Endothelial cell of umbilical vein (primary cell): ENCODE results near the gene NR3C2. TPM values are rescaled to one million over a fixed set of nuclear protein-coding genes. Genes with fewer than 3 reads are reported as not detected.

Source experiments
- BruUV-seq: library from RNA; stranded (reverse); fragments of 400-500 nt; replicated peaks from 2 replicates; lab custom pipeline; 2021; lab: Mats Ljungman, UMichigan
- CTCF ChIA-PET: fragments of 300-600, 350-600 bp; sonication (Branson Sonifier 250); formaldehyde crosslinking; loops from one replicate; lab custom pipeline; 2021; ENCODE audit warnings: antibody characterized with exemption, inconsistent platforms; lab: Charles Lee
- POLR2A ChIA-PET: fragments of 300-600, 350-600 bp; sonication (Branson Sonifier 250); formaldehyde crosslinking; loops from one replicate; lab custom pipeline; 2021; ENCODE audit warnings: antibody characterized with exemption, inconsistent platforms; lab: Charles Lee
- DNase-seq: peaks from one replicate; pipeline ENCODE4 v3.0.0-alpha.2; 2011; ENCODE audit warnings: low read depth, low spot score
- FAIRE-seq: peaks from 2 replicates; lab custom pipeline; 2011; peaks lifted over from hg19 to GRCh38; lab: Jason Lieb, UNC
- H2AFZ ChIP-seq: 2 replicates; pipeline ENCODE4 v1.6.0; 2012; ENCODE audit warnings: low read depth, low read length, control low read depth, inconsistent platforms
- H3K27ac ChIP-seq: 2 replicates; pipeline ENCODE4 v1.5.1; 2011; ENCODE audit warnings: low read depth, mild to moderate bottlenecking, control low read depth, low read length, moderate library complexity; ENCODE audit not compliant: insufficient read depth
- H3K27me3 ChIP-seq, 2 experiments: 2 replicates each; pipeline versions ENCODE4 v1.6.0 to v1.6.1; 2011; ENCODE audit warnings: low read length in 2 of 2, mixed read lengths in 1 of 2; ENCODE audit not compliant: control insufficient read depth in 2 of 2, insufficient read depth in 2 of 2
- H3K36me3 ChIP-seq, 2 experiments: 2 replicates in 1 of 2; 3 replicates in 1 of 2; pipeline ENCODE4 v1.5.1; 2011; ENCODE audit warnings: low read length in 2 of 2, mild to moderate bottlenecking in 1 of 2, moderate library complexity in 1 of 2; ENCODE audit not compliant: control insufficient read depth in 2 of 2, insufficient read depth in 2 of 2; ENCODE audit errors: extremely low read depth in 1 of 2
- H3K4me1 ChIP-seq: 3 replicates; pipeline ENCODE4 v1.5.1; 2011; ENCODE audit warnings: mild to moderate bottlenecking, low read length; ENCODE audit not compliant: control insufficient read depth, insufficient read depth; ENCODE audit errors: extremely low read depth
- H3K4me2 ChIP-seq: 2 replicates; pipeline ENCODE4 v1.6.1; 2011; ENCODE audit warnings: low read length, control low read depth, mixed read lengths; ENCODE audit not compliant: insufficient read depth
- H3K4me3 ChIP-seq, 3 experiments: fragments of 200-600 bp in 1 of 3; sonication (generic), shearing (Covaris generic) in 1 of 3; replicated peaks in 1 of 3; 2 replicates each; pipeline ENCODE4 v1.5.1; 2011 to 2016; ENCODE audit warnings: control low read depth in 3 of 3, low read length in 3 of 3, mild to moderate bottlenecking in 2 of 3, inconsistent platforms in 1 of 3, low read depth in 1 of 3, moderate library complexity in 1 of 3; ENCODE audit not compliant: insufficient read depth in 1 of 3
- H3K79me2 ChIP-seq: 2 replicates; pipeline ENCODE4 v1.6.0; 2012; ENCODE audit warnings: low read length, inconsistent platforms; ENCODE audit not compliant: control insufficient read depth, insufficient read depth
- H3K9ac ChIP-seq: replicated peaks from 2 replicates; pipeline ENCODE3; 2011; ENCODE audit warnings: low read length, control low read depth; ENCODE audit not compliant: insufficient read depth; ENCODE audit errors: extremely low read depth
- H3K9me1 ChIP-seq: replicated peaks from 3 replicates; pipeline ENCODE4 v1.6.0; 2011; ENCODE audit warnings: mild to moderate bottlenecking, low read length; ENCODE audit not compliant: control insufficient read depth, insufficient read depth; ENCODE audit errors: extremely low read depth
- H3K9me3 ChIP-seq: replicated peaks from 2 replicates; pipeline ENCODE4 v1.5.1; 2012; ENCODE audit warnings: low read length, inconsistent platforms; ENCODE audit not compliant: control insufficient read depth, insufficient read depth
- H4K20me1 ChIP-seq: replicated peaks from 2 replicates; pipeline ENCODE3; 2011; ENCODE audit warnings: mild to moderate bottlenecking, low read length; ENCODE audit not compliant: control insufficient read depth, insufficient read depth; ENCODE audit errors: extremely low read depth
- CTCF ChIP-seq, 2 donors: IDR thresholded peaks; 1 replicate in 1 of 2; 2 replicates in 1 of 2; pipeline ENCODE4 v1.5.1; 2011; ENCODE audit warnings: low read length in 2 of 2, mild to moderate bottlenecking in 2 of 2, moderate library complexity in 2 of 2, control low read depth in 1 of 2, inconsistent platforms in 1 of 2, low read depth in 1 of 2; ENCODE audit not compliant: insufficient read depth in 1 of 2; ENCODE audit errors: extremely low read depth in 1 of 2
- EZH2 ChIP-seq: IDR thresholded peaks from 2 replicates; pipeline ENCODE4 v1.6.1; 2012; ENCODE audit warnings: borderline replicate concordance, low read depth, mild to moderate bottlenecking, moderate library complexity, low read length, inconsistent platforms; ENCODE audit not compliant: severe bottlenecking
- FOS ChIP-seq: IDR thresholded peaks from 2 replicates; pipeline ENCODE4 v1.6.1; 2011; ENCODE audit warnings: mild to moderate bottlenecking, low read length, moderate library complexity, borderline replicate concordance; ENCODE audit not compliant: insufficient read depth
- GATA2 ChIP-seq: IDR thresholded peaks from 2 replicates; pipeline ENCODE4 v1.7.0; 2011; ENCODE audit warnings: low read depth, mild to moderate bottlenecking, moderate library complexity, mixed read lengths, low read length; ENCODE audit not compliant: insufficient read length, insufficient read depth
- JUN ChIP-seq: IDR thresholded peaks from 2 replicates; pipeline ENCODE4 v1.6.1; 2011; ENCODE audit warnings: borderline replicate concordance, low read depth; ENCODE audit not compliant: insufficient read length, insufficient read depth
- MAX ChIP-seq: IDR thresholded peaks from 2 replicates; pipeline ENCODE4 v1.6.1; 2011; ENCODE audit not compliant: insufficient read depth, insufficient read length
- MYC ChIP-seq: IDR thresholded peaks from one replicate; pipeline ENCODE4 v1.6.1; 2011; ENCODE audit warnings: mild to moderate bottlenecking, low read depth, low read length
- POLR2A ChIP-seq: IDR thresholded peaks from 2 replicates; pipeline ENCODE4 v1.6.1; 2012; ENCODE audit warnings: low read depth, mild to moderate bottlenecking, control low read depth, low read length
- POLR2AphosphoS5 ChIP-seq: IDR thresholded peaks from 2 replicates; pipeline ENCODE4 v1.6.1; 2012; ENCODE audit warnings: low read depth, mild to moderate bottlenecking, control low read depth, low read length, moderate library complexity; ENCODE audit not compliant: insufficient read depth
- dilution Hi-C: fragments of 300-500 bp; cut with MboI; formaldehyde crosslinking; loops from one replicate; pipeline ENCODE4 v1.15.0; 2019; ENCODE audit warnings: low sequenced_read_pairs; ENCODE audit not compliant: extremely low pct_ligation_motif_present
- intact Hi-C: fragments of 100-400 bp; cut with micrococcal nuclease; formaldehyde crosslinking; loops from one replicate; pipeline ENCODE4 v1.10.0; 2022
- polyA plus RNA-seq, 4 experiments: library from polyadenylated mRNA; depleted of rRNA in 3 of 4; stranded (reverse) in 3 of 4; unstranded in 1 of 4; fragments of >200 nt; gene quantifications; 2 replicates each; pipeline versions ENCODE4 v1.2.1 to v1.2.3, GENCODE V29; 2011 to 2012; ENCODE audit warnings: missing spikeins in 1 of 4
- total RNA-seq: library from RNA; stranded (reverse); gene quantifications from 2 replicates; pipeline ENCODE4 v1.2.3, GENCODE V29; 2021

NR3C2 gene
- total and polyA plus RNA-seq, 2 donors (not counting 3 experiments of a cell fraction or from before 2014, with no cell fraction given): 4.8 to 16.4 TPM

GRCh38 chr4:148447681-148448080 is 5.5 kb upstream of the NR3C2 start:
- intact Hi-C loops: loop anchor here (10.0 kb wide), 2 partner anchors 673 to 833 kb away; partner anchors contain the start of gene TMEM184C
- Histone ChIP-seq H3K36me3 (no peaks in the 10 kb centered on the region), H3K27ac (no peak overlapping the region), H3K9me3 (no peaks in the 10 kb centered on the region), H3K4me3 (peak overlapping the region in 1 of 3 experiments; percentile 15), H2AFZ (peak overlapping the region; percentile 50), H4K20me1 (no peaks in the 10 kb centered on the region), H3K4me1 (peaks cover 15% of the 10 kb centered on the region), H3K9me1 (no peaks in the 10 kb centered on the region), H3K79me2 (peaks cover 4% of the 10 kb centered on the region), H3K9ac (no peak overlapping the region), H3K4me2 (peak overlapping the region; percentile 63), H3K27me3 (no peaks in the 10 kb centered on the region)
- BruUV-seq: no TSS peak
- ChIA-PET CTCF (interaction anchor here (0.8 to 6.1 kb wide), 4 partner anchors 430 to 583 kb away, joined by 3 to 41 read pairs (median 4); no protein-coding TSS in a partner anchor), POLR2A (no interaction called here)
- FAIRE-seq (peak; percentile 43), DNase-seq (peak; percentile 39)
- dilution Hi-C loops: no loop called here
- no peak for TF ChIP-seq MYC
- no peak for TF ChIP-seq CTCF (IDR thresholded peaks at IDR 0.05; ENCODE audit: extremely low read depth in 1 of 2, insufficient read depth in 1 of 2, low read depth in 1 of 2, low read length in 2 of 2)
- TF ChIP-seq EZH2: no peak
- TF ChIP-seq GATA2: no peak
- no peak for TF ChIP-seq FOS
- no peak for TF ChIP-seq JUN
- no peak for TF ChIP-seq POLR2AphosphoS5
- TF ChIP-seq POLR2A: no peak
- no peak for TF ChIP-seq MAX
